ENCODE data around the gene TBC1D16.
"Not testable (repeated sequence)": the region's sequence is repeated elsewhere in the genome, so short reads cannot be mapped to it uniquely, and the experiment has no call there.

Gene TBC1D16

DNA sequence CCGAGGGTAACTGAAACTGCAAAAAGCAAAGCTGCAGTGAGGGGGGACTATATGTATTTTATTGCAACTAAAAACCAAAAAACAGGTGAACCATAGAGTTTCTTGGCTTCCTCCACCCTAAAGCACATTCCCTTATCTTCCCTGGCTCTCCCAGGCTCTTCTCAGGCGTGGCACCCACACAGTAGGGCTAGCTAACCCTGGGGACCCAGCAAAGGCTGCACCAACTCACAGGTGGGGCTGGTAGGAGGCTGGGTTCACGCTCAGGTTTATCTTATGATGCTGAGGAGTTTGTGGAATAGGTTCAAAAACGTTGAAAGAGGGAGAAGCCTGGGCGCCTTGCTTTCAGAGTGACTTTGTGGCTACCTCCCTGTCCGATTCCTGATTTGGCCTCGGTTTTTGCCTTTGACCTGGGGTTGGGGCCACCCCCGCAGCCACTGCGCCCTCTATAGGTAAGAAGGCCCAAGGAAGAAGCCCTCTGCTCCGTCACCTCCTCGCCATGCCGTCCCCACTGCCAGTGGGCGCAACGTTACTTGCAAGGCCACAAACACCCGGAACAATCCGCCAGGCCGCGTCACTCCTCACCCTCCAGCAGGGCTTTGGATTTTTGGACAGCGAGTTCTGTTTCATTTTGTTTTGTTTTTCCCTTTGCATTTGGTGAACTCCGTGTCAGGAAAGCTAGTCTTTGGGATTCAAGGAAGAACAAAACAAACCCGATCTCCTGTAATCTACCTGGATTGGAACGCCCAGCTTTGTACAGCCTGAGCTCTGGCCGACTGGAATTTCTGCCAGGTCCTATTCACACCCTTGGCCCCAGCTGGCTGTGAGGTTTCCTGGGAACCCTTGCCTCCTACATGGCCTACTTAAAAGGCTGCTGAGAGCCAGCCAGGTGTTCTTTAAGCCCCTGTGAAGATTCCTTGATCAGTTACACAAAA is 60.8 kb downstream of the TBC1D16 start:
- DNase-seq (ENCODE audit: low read depth) = no peak

DNA sequence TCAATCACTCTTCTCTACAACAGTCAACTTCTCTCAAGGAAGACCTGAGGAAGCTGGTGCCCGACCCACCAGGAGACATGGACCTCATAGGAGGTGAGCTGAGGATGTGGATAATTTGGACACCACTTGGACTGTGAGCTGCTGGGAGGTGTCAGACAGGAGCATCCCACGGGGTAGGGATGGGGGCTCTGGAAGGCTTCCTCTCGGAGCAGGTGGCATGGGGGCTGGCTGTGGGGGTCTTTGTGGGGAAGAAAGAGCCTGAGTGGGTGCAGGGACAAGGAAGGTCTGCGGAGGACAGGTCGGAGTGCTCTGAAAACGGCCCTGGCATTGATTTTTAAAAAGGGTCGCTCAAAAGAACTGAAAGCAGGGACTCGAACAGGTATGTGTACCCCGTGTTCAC is 64.0 kb downstream of the TBC1D16 start:
- no peak for DNase-seq (ENCODE audit: low read depth)

DNA sequence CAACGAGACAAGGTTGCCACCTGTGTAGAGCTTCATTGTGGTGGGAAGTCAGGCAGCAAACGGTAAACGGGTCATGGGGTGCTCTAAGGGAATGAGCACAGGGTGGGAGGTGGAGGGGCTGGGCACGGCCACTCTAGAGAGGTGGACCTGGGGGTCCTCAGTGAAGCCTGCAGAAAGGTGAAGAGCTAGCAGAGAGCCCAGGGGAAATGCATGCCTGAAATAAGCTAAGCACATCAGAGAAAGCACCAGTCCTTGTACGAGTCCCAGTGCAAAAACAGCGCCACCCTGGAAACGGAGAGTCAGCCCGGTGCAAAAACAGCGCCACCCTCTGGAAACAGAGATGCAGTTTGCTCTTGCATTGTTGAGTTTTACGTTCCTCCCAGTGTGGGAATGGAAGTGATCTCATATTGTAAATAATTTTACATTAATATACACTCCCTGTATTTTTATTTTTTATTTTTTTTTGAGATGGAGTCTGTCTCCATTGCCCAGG is 65.0 kb downstream of the TBC1D16 start:
- no peak for DNase-seq (ENCODE audit: low read depth)

GRCh38 chr17:79969906-79970305 is 65.8 kb downstream of the TBC1D16 start:
- DNase-seq (ENCODE audit: low read depth) = no peak

DNA sequence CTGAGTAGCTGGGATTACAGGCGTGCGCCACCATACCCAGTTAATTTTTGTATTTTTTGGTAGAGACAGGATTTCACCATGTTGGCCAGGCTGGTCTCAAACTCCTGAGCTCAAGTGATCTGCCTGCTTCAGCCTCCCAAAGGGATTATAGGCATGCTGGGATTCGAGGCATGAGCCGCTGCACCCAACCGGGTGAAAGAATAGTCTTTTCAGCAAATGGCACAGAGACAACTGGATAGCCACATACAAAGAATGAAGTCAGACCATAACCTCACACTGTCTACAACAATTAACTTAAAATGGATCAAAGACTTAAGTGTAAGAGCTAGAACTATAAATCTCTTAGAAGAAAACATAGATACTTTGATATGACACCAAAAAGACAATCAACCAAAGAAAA is 67.6 kb downstream of the TBC1D16 start:
- no peak for DNase-seq (ENCODE audit: low read depth)

GRCh38 chr17:79966681-79967080 is 69.0 kb downstream of the TBC1D16 start:
- DNase-seq (ENCODE audit: low read depth) = no peak

- DNase-seq (ENCODE audit: low read depth) = no peak
Observed at GRCh38 chr17:79965806-79966205, 69.9 kb downstream of the TBC1D16 start.

- DNase-seq (ENCODE audit: low read depth) = not testable (repeated sequence)
Observed at GRCh38 chr17:79962467-79962866, 73.2 kb downstream of the TBC1D16 start.

- DNase-seq (ENCODE audit: low read depth) = not testable (repeated sequence)
Observed at GRCh38 chr17:79961567-79961966, 74.1 kb downstream of the TBC1D16 start.

DNA sequence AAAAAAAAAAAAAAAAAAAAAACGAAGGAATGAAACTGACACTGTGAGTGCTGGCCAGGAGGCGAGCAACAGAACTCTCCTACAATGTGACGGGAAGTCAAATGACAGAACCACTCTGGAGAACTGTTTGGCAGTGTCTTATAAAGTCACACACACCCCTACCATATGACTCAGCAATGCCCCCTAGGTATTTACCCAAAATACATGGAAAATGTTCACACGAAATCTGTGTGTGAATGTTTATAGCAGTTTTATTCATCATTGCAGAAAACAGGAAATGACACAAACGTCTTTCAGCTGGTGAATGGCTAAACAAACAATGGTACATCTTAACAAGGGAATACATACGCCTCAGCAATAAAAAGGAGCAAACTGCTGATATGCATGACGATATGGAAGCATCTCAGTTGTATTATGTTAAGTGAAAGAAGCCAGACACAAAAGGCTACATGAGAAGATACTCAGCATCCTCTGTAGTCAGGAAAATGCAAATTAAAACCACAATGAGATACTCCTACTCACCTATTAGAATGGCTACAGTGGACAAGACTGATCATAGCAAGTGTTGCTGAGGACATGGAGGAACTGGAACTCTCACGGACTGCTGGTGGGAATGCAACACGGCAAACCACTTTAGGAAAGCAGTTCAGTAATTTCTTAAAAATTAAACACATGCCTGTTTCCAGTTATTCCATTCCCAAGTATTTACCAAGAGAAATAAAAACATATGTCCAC is 74.7 kb downstream of the TBC1D16 start:
- DNase-seq (ENCODE audit: low read depth) = no peak

- DNase-seq (ENCODE audit: low read depth) = no peak
Observed at GRCh38 chr17:79959042-79959441, 76.6 kb downstream of the TBC1D16 start.

DNA sequence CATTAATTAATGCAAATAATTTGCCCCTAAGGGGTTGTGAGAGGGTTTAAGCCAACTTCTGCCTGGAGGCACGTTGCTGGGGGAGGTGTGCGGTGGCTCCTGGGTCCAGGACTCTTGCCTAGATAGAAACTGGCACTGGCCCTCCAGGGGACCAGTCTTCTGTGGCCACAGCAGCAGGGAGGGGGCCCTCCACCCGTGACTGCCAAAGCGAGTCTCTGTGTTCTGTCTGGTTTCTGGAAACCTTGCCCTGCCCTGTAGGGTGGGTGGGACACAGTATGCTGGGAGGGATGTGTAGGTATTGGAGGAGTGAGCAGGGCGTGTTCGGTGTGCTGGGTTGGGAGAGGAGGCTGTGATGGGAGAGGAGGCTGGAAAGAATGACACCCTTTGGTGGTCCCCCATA is 78.8 kb downstream of the TBC1D16 start:
- no peak for DNase-seq (ENCODE audit: low read depth)

DNA sequence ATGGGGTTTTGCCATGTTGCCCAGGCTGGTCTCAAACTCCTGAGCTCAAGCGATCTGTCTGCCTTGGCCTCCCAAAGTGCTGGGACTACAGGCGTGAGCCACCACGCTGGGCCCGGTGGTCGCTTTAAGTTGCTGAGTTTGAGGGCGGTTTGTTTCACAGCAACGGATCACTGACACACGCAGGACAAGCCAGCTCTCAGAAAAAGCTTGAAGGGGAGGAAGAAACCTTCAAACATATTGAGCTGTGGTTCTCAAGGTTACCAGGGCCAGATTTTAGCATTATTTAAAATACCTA is 79.3 kb downstream of the TBC1D16 start:
- not testable (repeated sequence) for DNase-seq (ENCODE audit: low read depth)

- no peak for DNase-seq (ENCODE audit: low read depth)
Observed at GRCh38 chr17:79955691-79956440, 79.8 kb downstream of the TBC1D16 start.

GRCh38 chr17:79955167-79955549 is 80.5 kb downstream of the TBC1D16 start:
- no peak for DNase-seq (ENCODE audit: low read depth)

DNA sequence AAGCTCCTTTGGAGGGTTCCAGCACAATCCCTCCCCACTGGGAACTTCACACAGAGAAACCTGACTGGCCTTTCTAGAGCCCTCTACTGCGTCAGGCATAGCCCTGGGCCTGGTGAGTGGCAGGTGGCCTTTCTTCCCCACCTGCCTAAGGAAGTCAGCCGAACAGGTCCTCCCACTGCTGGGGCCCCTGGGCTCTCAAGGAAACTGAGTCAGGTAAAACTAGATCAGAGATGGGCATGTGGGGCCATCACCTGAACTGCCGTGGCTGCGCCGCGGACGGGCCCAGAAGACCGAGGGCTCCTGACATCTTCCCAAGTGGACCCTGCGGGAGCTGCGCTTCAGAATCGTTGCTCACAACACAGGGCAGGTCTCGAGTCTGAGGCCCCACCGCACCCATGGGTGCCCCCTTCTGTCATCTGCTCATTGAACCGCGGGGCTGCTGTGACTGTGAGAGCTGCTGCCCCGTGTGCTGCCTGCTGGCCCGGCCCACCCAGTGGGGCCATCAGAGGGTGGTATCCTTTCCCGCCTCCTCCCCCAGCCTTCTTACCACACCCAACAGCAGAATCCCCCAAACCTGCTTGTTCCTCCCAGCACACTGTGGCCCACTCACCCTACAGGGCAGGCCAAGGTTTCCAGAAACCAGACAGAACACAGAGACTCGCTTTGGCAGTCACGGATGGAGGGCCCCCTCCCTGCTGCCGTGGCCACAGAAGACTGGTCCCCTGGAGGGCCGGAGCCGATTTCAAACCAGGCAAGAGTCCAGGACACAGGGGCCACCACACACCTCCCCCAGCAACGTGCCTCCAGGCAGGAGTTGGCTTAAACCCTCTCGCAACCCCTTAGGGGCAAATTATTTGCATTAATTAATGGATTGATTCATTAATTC is 81.1 kb downstream of the TBC1D16 start:
- DNase-seq (ENCODE audit: low read depth) = no peak

DNA sequence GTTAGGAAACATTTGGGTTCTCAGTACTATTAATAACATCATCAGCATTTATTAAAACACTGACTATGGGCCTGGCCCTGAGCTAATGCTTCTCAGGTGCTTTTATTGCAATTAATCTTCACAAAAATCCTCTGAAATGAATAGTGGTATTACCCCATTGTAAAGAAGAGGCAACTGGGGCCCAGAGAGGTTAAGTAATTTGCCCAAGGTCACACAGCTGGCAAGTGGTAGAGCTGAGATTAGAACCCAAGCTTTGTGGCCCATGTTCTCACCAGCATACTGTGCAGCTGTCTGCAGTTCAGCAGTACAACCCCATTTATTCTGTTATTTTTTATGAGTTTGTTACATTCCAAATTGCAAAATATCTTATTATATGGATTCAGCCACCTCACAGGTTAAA is 82.3 kb downstream of the TBC1D16 start:
- no peak for DNase-seq (ENCODE audit: low read depth)

GRCh38 chr17:79952901-79953300 is 82.8 kb downstream of the TBC1D16 start:
- no peak for DNase-seq (ENCODE audit: low read depth)

DNA sequence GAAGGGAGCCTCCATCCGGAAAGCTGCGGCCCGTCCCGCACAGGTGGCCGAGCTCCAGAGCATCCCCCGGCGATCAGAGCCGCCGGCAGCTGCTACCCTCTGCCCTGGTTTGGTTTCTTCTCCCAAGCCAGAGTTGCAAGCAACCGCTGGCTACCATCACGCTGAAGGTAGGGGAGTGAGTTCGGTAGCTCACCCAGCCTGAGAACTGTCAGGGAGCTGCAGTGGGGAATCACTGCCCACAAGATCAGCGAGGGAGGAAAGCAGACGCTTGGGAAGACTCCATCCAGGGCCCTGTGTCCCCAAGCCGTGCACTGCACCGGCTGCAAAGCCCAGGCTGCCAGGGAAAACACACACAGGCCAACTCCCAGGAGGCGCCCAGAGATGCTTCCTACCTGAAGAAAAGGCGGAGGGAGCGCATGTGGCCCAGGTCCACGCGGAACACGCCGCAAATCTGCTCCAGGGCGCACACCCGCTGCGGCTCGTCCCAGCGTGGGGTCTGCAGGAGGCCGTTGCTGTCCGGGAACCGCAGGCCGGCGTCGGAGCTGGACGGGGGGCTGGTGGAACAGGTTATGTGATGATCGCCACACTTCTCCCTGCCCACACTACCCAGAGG is 83.3 kb downstream of the TBC1D16 start:
- no peak for DNase-seq (ENCODE audit: low read depth)

GRCh38 chr17:79951361-79952264 is 84.1 kb downstream of the TBC1D16 start:
- no peak for DNase-seq (ENCODE audit: low read depth)

Measured in activated T-helper 9 cell treated with anti-CD3 and anti-CD28 coated beads, Interleukin-2, amount 50 U/mL, for 16 hours (primary cell).